CD4-positive, alpha-beta T cell (primary cell): ENCODE measurements around the gene PLEKHA7. TPM values are rescaled to one million over a fixed set of nuclear protein-coding genes. Genes with fewer than 3 reads are reported as not detected.

ENCODE experiments used
- ATAC-seq: fragments of 200-7000 bp; cut with Tn5 transposase; one replicate; pipeline ENCODE4 v1.10.0; 2022; ENCODE audit warnings: mild to moderate bottlenecking; ENCODE audit not compliant: poor library complexity
- CTCF ChIA-PET: fragments of 350-600 bp; sonication (Branson Sonifier 250); formaldehyde crosslinking; loops from one replicate; lab custom pipeline; 2021; ENCODE audit warnings: antibody characterized with exemption, inconsistent platforms; lab: Charles Lee
- POLR2A ChIA-PET: fragments of 350-600 bp; sonication (Branson Sonifier 250); formaldehyde crosslinking; loops from one replicate; lab custom pipeline; 2021; ENCODE audit warnings: antibody characterized with exemption, inconsistent platforms; lab: Charles Lee
- DNase-seq, 14 experiments: peaks; one replicate each; pipeline ENCODE4 v3.0.0-alpha.2; 2013 to 2020; ENCODE audit warnings: mixed read lengths in 2 of 14
- H3K27ac ChIP-seq, 2 donors: one replicate each; pipeline versions ENCODE4 v1.5.1 to v1.7.0; 2013; ENCODE audit warnings: low read length in 2 of 2, low read depth in 1 of 2, mild to moderate bottlenecking in 1 of 2
- H3K27me3 ChIP-seq, 2 experiments: 1 replicate in 1 of 2; 2 replicates in 1 of 2; pipeline versions ENCODE4 v1.6.1 to v1.7.0; 2013; ENCODE audit warnings: low read length in 2 of 2, control low read depth in 1 of 2, mild to moderate bottlenecking in 1 of 2, moderate library complexity in 1 of 2; ENCODE audit not compliant: insufficient read depth in 2 of 2, control insufficient read depth in 1 of 2
- H3K36me3 ChIP-seq: one replicate; pipeline ENCODE4 v1.6.1; 2013; ENCODE audit warnings: low read length, control low read depth; ENCODE audit not compliant: insufficient read depth
- H3K4me1 ChIP-seq: one replicate; pipeline ENCODE4 v1.6.1; 2013; ENCODE audit warnings: low read length, control low read depth; ENCODE audit not compliant: insufficient read depth
- H3K4me3 ChIP-seq: one replicate; pipeline ENCODE4 v1.5.1; 2013; ENCODE audit warnings: mild to moderate bottlenecking, low read length, moderate library complexity
- H3K9me3 ChIP-seq, 2 experiments: 1 replicate in 1 of 2; 2 replicates in 1 of 2; pipeline versions ENCODE4 v1.6.1 to v1.7.0; 2013; ENCODE audit warnings: low read length in 2 of 2, mild to moderate bottlenecking in 2 of 2, control low read depth in 1 of 2, moderate library complexity in 1 of 2; ENCODE audit not compliant: control insufficient read depth in 1 of 2, insufficient read depth in 1 of 2
- H3K27ac Mint-ChIP-seq: one replicate; pipeline ENCODE4 v1.8.0; 2020; ENCODE audit warnings: mixed read lengths
- H3K27me3 Mint-ChIP-seq: one replicate; pipeline ENCODE4 v1.8.0; 2021; ENCODE audit warnings: mixed read lengths
- H3K36me3 Mint-ChIP-seq: one replicate; pipeline ENCODE4 v1.8.0; 2021; ENCODE audit warnings: low read depth, mixed read lengths
- H3K4me1 Mint-ChIP-seq: one replicate; pipeline ENCODE4 v1.8.0; 2021; ENCODE audit warnings: low read depth, mixed read lengths
- H3K4me3 Mint-ChIP-seq: one replicate; pipeline ENCODE4 v1.8.0; 2020; ENCODE audit warnings: mild to moderate bottlenecking, mixed read lengths
- H3K9me3 Mint-ChIP-seq: one replicate; pipeline ENCODE4 v1.8.0; 2020; ENCODE audit warnings: mixed read lengths
- intact Hi-C, 2 experiments: fragments of 100-400 bp; cut with DNase I in 1 of 2; cut with micrococcal nuclease in 1 of 2; formaldehyde crosslinking; loops; one replicate each; pipeline versions ENCODE4 v1.15.1 to v1.9.0; 2023 to 2025; cut with DNase I, micrococcal nuclease
- total RNA-seq, 174 experiments: library from RNA in 2 of 174; stranded (reverse) in 2 of 174; gene quantifications; one replicate each; pipeline ENCODE4 v1.2.3 and lab custom pipeline; 2021 to 2026
- TF ChIP-seq, protein P1 (sequence below): fragments of 200-600 bp; IDR thresholded peaks from one replicate; pipeline ENCODE4 v1.8.0; 2022; ENCODE audit warnings: antibody characterized with exemption, mild to moderate bottlenecking

Gene PLEKHA7
- total RNA-seq, 2 experiments from 2014 or later = 4.5 to 4.8 TPM

- no peaks in the 10 kb centered on the region for H3K4me1 Mint-ChIP-seq
- H3K4me3 Mint-ChIP-seq = no peak overlapping the region
- H3K4me1 ChIP-seq = no peaks in the 10 kb centered on the region
- TF ChIP-seq, protein P1, sequence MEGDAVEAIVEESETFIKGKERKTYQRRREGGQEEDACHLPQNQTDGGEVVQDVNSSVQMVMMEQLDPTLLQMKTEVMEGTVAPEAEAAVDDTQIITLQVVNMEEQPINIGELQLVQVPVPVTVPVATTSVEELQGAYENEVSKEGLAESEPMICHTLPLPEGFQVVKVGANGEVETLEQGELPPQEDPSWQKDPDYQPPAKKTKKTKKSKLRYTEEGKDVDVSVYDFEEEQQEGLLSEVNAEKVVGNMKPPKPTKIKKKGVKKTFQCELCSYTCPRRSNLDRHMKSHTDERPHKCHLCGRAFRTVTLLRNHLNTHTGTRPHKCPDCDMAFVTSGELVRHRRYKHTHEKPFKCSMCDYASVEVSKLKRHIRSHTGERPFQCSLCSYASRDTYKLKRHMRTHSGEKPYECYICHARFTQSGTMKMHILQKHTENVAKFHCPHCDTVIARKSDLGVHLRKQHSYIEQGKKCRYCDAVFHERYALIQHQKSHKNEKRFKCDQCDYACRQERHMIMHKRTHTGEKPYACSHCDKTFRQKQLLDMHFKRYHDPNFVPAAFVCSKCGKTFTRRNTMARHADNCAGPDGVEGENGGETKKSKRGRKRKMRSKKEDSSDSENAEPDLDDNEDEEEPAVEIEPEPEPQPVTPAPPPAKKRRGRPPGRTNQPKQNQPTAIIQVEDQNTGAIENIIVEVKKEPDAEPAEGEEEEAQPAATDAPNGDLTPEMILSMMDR = no peak
- intact Hi-C loops = no loop called here
- no peaks in the 10 kb centered on the region for H3K27me3 ChIP-seq
- ChIA-PET CTCF (no interaction called here), POLR2A (no interaction called here)
- no peak overlapping the region for H3K27ac ChIP-seq
- ATAC-seq (no peak), DNase-seq (no peak)
- no peaks in the 10 kb centered on the region for H3K9me3 ChIP-seq
- H3K4me3 ChIP-seq = no peak overlapping the region
- no peaks in the 10 kb centered on the region for H3K36me3 ChIP-seq
- H3K27me3 Mint-ChIP-seq = no peaks in the 10 kb centered on the region
- H3K27ac Mint-ChIP-seq = no peak overlapping the region
- no peaks in the 10 kb centered on the region for H3K9me3 Mint-ChIP-seq
- no peaks in the 10 kb centered on the region for H3K36me3 Mint-ChIP-seq
Observed at GRCh38 chr11:17005646-17006045, 8.6 kb downstream of the PLEKHA7 start.

DNA sequence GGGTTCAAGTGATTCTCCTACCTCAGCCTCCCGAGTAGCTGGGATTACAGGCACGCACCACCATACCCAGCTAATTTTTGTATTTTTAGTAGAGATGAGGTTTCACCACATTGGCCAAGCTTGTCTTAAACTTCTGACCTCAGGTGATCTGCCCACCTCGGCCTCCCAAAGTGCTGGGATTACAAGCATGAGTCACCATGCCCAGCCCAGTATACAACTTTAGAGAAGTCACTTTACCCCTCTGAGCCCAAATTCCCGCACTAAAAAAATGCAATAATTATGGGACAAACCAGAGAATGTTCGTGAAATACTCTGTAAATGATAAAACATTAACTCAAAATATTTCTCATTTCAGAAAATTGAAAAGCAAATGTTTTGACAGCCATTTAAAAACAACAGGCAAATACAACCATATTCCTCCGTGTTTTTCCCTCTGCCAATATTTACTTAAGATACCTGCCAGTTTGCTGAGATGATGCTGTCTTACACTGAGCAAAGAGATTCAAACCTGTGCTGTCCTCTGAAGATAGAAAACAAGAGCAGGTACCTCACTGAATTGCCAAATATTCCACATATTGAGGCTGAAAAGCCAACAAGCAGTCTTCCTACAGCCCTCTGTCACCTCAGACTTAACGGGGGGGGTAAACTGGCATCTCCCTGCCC, 9.6 kb downstream of the PLEKHA7 start:
- DNase-seq (no peak), ATAC-seq (no peak)
- H3K9me3 Mint-ChIP-seq = no peaks in the 10 kb centered on the region
- no peaks in the 10 kb centered on the region for H3K36me3 Mint-ChIP-seq
- TF ChIP-seq, protein P1 = no peak
- no peaks in the 10 kb centered on the region for H3K27me3 Mint-ChIP-seq
- no peaks in the 10 kb centered on the region for H3K36me3 ChIP-seq
- POLR2A ChIA-PET = no interaction called here
- CTCF ChIA-PET = no interaction called here
- no peaks in the 10 kb centered on the region for H3K9me3 ChIP-seq
- H3K4me1 Mint-ChIP-seq = no peaks in the 10 kb centered on the region
- no peaks in the 10 kb centered on the region for H3K4me1 ChIP-seq
- H3K27ac Mint-ChIP-seq = no peak overlapping the region
- H3K4me3 ChIP-seq = no peak overlapping the region
- H3K4me3 Mint-ChIP-seq = no peak overlapping the region
- H3K27me3 ChIP-seq = no peaks in the 10 kb centered on the region
- intact Hi-C loops = no loop called here
- no peak overlapping the region for H3K27ac ChIP-seq

- no peaks in the 10 kb centered on the region for H3K27me3 Mint-ChIP-seq
- no peak overlapping the region for H3K4me3 ChIP-seq
- DNase-seq (no peak), ATAC-seq (no peak)
- ChIA-PET CTCF (interaction anchor here (0.8 kb wide), 1 partner anchor 10 kb away, joined by 3 read pairs; no protein-coding TSS in a partner anchor), POLR2A (no interaction called here)
- no peaks in the 10 kb centered on the region for H3K4me1 ChIP-seq
- TF ChIP-seq, protein P1 = no peak
- no peak overlapping the region for H3K27ac Mint-ChIP-seq
- H3K27ac ChIP-seq = no peak overlapping the region
- intact Hi-C loops = no loop called here
- H3K4me1 Mint-ChIP-seq = no peaks in the 10 kb centered on the region
- H3K9me3 Mint-ChIP-seq = no peaks in the 10 kb centered on the region
- H3K27me3 ChIP-seq = no peaks in the 10 kb centered on the region
- H3K36me3 ChIP-seq = no peaks in the 10 kb centered on the region
- no peaks in the 10 kb centered on the region for H3K36me3 Mint-ChIP-seq
- H3K4me3 Mint-ChIP-seq = no peak overlapping the region
- H3K9me3 ChIP-seq = no peaks in the 10 kb centered on the region
Observed at GRCh38 chr11:17003426-17003825, 10.8 kb downstream of the PLEKHA7 start.
